ENCODE measurements around the gene SIRT1. TPM values are rescaled to one million over a fixed set of nuclear protein-coding genes. Genes with fewer than 3 reads are reported as not detected.

Gene SIRT1
- total and polyA plus RNA-seq, 2 donors (not counting 3 experiments of a cell fraction or from before 2014, with no cell fraction given): 3.7 to 14.8 TPM

GRCh38 chr10:67923551-67923950 is 39.1 kb downstream of the SIRT1 start:
- Histone ChIP-seq H4K20me1 (replicated peaks; ENCODE audit: control insufficient read depth, extremely low read depth, insufficient read depth, low read length) (no peaks in the 10 kb centered on the region), H3K9me3 (replicated peaks; ENCODE audit: control insufficient read depth, insufficient read depth, low read length) (no peaks in the 10 kb centered on the region), H3K27me3 (ENCODE audit: control insufficient read depth in 2 of 2, insufficient read depth in 2 of 2, low read length in 2 of 2) (no peaks in the 10 kb centered on the region), H3K79me2 (ENCODE audit: control insufficient read depth, insufficient read depth, low read length) (no peaks in the 10 kb centered on the region), H3K4me3 (replicated peaks in 1 of 3; ENCODE audit: insufficient read depth in 1 of 3, low read depth in 1 of 3, low read length in 3 of 3) (no peak overlapping the region), H3K9me1 (replicated peaks; ENCODE audit: control insufficient read depth, extremely low read depth, insufficient read depth, low read length) (no peaks in the 10 kb centered on the region), H3K27ac (ENCODE audit: insufficient read depth, low read depth, low read length) (no peak overlapping the region), H3K4me1 (ENCODE audit: control insufficient read depth, extremely low read depth, insufficient read depth, low read length) (no peaks in the 10 kb centered on the region), H3K4me2 (ENCODE audit: insufficient read depth, low read length) (no peak overlapping the region), H2AFZ (ENCODE audit: low read depth, low read length) (no peak overlapping the region), H3K9ac (replicated peaks; ENCODE audit: extremely low read depth, insufficient read depth, low read length) (no peak overlapping the region), H3K36me3 (ENCODE audit: control insufficient read depth in 2 of 2, extremely low read depth in 1 of 2, insufficient read depth in 2 of 2, low read length in 2 of 2) (peaks cover 0 to 4% of the 10 kb centered on the region in 2 experiments)
- POLR2A ChIA-PET: no interaction called here
- no peak for DNase-seq (ENCODE audit: low read depth, low spot score)
- BruUV-seq (replicated peaks): no TSS peak
- CTCF ChIA-PET: no interaction called here
- FAIRE-seq: no peak
- no peak for TF ChIP-seq EZH2 (IDR thresholded peaks at IDR 0.05; ENCODE audit: borderline replicate concordance, low read depth, low read length, severe bottlenecking)
- TF ChIP-seq JUN (IDR thresholded peaks at IDR 0.05; ENCODE audit: borderline replicate concordance, insufficient read depth, insufficient read length, low read depth): no peak
- no peak for TF ChIP-seq FOS (IDR thresholded peaks at IDR 0.05; ENCODE audit: borderline replicate concordance, insufficient read depth, low read length)
- TF ChIP-seq, protein P1, sequence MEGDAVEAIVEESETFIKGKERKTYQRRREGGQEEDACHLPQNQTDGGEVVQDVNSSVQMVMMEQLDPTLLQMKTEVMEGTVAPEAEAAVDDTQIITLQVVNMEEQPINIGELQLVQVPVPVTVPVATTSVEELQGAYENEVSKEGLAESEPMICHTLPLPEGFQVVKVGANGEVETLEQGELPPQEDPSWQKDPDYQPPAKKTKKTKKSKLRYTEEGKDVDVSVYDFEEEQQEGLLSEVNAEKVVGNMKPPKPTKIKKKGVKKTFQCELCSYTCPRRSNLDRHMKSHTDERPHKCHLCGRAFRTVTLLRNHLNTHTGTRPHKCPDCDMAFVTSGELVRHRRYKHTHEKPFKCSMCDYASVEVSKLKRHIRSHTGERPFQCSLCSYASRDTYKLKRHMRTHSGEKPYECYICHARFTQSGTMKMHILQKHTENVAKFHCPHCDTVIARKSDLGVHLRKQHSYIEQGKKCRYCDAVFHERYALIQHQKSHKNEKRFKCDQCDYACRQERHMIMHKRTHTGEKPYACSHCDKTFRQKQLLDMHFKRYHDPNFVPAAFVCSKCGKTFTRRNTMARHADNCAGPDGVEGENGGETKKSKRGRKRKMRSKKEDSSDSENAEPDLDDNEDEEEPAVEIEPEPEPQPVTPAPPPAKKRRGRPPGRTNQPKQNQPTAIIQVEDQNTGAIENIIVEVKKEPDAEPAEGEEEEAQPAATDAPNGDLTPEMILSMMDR (IDR thresholded peaks at IDR 0.05; ENCODE audit: extremely low read depth in 1 of 2, insufficient read depth in 1 of 2, low read depth in 1 of 2, low read length in 2 of 2): no peak
- no peak for TF ChIP-seq POLR2AphosphoS5 (IDR thresholded peaks at IDR 0.05; ENCODE audit: insufficient read depth, low read depth, low read length)
- no peak for TF ChIP-seq MAX (IDR thresholded peaks at IDR 0.05; ENCODE audit: insufficient read depth, insufficient read length)
- no peak for TF ChIP-seq MYC (IDR thresholded peaks at IDR 0.05; ENCODE audit: low read depth, low read length)
- no peak for TF ChIP-seq POLR2A (IDR thresholded peaks at IDR 0.05; ENCODE audit: low read depth, low read length)
- no peak for TF ChIP-seq GATA2 (IDR thresholded peaks at IDR 0.05; ENCODE audit: insufficient read depth, insufficient read length, low read depth, low read length)
- dilution Hi-C loops (cut with MboI; ENCODE audit: extremely low pct_ligation_motif_present, low sequenced_read_pairs): loop anchor here (25.0 kb wide), 1 partner anchor 114 kb away; no protein-coding TSS in a partner anchor
- intact Hi-C loops (cut with micrococcal nuclease): no loop called here

Measured in endothelial cell of umbilical vein (primary cell).